ENCODE results near the gene HMCN2.
A peak's percentile ranks its signal among the peaks of the same experiment; 100 is the strongest.

The HMCN2 gene

DNA sequence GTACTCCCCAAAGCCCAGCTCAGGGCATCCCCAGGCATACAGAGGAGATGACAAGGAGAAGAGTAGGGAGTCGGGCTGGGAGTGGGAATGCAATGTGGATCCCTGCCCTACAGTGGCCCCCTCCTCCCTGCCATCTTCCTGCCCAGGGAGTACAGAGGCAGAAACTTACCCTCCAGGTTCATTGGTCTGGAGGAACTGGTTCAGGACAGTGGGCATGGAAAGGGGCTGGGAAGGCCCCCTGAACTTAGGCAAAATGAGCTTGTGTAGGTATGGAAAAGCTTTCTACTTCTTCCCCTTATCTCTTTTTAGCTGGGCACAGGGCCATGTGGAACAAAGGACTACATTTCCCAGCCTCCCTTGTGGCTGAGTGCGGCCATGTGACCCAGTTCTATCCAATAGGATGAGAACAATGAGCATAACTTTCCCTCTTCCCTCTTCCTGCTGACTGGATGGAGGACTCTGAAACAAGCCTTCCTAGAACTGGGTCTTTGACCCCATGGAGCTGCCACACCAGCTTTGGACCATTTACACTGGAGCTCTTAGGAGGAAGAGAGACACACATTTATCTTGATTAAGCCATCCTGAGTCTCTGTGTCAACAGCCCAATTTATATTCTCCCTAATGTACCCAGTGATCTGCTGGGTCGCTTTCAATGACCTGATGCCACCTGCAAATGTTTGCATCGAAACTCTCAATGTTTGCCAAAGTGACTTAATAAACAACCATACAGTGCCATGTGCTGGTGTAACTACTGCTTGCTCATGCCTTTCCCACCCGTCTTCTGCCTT lies 25.0 kb upstream of the HMCN2 start:
- TF ChIP-seq, protein P1, sequence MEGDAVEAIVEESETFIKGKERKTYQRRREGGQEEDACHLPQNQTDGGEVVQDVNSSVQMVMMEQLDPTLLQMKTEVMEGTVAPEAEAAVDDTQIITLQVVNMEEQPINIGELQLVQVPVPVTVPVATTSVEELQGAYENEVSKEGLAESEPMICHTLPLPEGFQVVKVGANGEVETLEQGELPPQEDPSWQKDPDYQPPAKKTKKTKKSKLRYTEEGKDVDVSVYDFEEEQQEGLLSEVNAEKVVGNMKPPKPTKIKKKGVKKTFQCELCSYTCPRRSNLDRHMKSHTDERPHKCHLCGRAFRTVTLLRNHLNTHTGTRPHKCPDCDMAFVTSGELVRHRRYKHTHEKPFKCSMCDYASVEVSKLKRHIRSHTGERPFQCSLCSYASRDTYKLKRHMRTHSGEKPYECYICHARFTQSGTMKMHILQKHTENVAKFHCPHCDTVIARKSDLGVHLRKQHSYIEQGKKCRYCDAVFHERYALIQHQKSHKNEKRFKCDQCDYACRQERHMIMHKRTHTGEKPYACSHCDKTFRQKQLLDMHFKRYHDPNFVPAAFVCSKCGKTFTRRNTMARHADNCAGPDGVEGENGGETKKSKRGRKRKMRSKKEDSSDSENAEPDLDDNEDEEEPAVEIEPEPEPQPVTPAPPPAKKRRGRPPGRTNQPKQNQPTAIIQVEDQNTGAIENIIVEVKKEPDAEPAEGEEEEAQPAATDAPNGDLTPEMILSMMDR (conservative IDR thresholded peaks at IDR 0.05) = no peak
- TF ChIP-seq ZFX (IDR thresholded peaks at IDR 0.05) = no peak
- no peak overlapping the region for H3K27ac ChIP-seq

DNA sequence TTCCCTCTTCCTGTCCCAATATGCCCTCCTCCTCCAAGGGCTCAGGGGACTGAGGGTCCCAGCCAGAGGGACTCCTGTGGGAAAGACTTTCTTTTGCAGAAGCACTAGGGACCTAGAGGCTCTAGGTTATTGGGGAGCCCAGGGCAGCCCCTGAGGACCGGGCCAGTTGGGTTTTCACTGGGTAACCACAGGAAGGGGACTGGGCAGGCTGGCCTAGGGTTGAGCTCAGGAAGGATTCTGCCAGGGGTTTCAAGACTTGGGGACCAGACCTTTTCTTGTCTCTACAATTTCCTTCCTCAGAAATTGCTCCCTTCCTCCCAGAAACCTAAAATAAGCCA lies 24.4 kb upstream of the HMCN2 start:
- TF ChIP-seq, protein P1 (conservative IDR thresholded peaks at IDR 0.05) = no peak
- no peak for TF ChIP-seq ZFX (IDR thresholded peaks at IDR 0.05)
- H3K27ac ChIP-seq = no peak overlapping the region

DNA sequence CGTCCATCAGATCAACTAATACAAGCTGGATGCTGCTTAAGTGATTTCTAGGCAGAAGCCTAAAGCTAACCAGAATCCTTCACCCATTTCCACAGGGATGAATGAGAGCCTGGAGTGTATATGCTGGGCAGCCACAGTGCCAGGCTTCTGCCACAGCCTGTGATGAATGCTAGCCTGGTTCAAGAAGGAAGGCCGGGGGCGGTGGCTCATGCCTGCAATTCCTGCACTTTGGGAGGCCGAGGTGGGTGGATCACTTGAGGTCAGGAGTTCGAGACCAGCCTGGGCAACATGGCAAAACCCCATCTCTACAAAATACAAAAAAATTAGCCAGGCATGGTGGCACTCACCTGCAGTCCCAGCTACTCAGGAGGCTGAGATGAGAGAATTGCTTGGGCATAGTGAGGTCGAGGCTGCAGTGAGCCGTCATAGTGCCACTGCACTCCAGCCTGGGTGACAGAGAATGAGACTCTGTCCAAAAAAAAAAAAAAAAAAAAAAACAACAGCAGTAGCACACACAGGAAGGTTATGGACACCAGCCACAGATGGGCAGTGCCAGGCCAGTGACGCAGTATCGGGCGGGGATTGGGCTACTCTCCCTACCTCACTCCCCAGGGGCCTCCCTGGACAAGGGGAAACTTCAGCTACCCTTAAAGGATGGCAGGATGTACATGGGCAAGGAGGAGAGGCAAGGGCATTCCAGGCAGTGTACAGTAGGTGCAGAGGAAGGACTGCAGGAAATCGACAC lies 23.1 kb upstream of the HMCN2 start:
- no peak for TF ChIP-seq ZFX (IDR thresholded peaks at IDR 0.05)
- TF ChIP-seq, protein P1 (conservative IDR thresholded peaks at IDR 0.05) = no peak

DNA sequence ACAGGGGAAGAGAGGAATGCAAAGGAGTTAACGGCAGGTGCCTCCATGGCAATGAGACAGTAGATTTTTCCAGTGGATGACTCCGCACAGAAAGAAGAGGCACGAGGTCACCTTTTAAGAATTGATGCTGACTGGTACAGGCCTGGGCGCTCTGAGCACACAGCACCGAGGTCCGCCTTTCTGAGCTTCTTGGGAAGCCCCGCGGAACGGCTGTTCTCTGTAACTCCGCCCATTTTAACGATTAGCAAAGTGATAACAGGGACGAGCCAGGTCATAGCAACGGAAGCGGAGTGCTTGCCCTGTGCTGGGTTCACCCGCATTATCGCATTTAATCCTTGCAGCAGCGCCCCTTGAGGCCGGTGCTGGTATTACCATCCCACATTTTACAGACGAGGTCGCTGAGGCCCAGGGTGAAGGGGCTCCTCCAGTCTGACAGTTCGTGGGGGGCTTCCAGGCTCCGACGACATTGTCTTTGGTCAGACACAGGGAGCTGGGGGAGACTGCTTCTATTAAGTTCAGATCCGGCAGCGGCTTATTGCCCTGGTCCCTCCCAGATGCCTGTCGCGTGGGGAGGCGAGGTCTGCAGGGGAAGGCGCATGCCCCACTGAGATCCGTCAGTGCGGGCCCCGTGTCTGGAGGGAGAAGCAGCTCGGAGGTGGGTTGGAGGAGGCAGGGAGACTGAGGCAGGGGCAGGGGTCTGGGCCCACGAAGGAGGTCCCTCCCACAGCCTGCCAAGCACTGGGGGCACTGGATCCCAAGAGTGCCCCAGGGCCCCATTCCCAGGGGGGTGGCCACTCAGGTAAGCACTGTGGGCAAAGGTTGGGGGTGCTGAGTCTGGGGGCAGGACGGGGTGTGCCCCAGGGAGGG lies 22.3 kb upstream of the HMCN2 start:
- H3K27ac ChIP-seq = peak overlapping the region; percentile 23
- TF ChIP-seq ZFX (IDR thresholded peaks at IDR 0.05) = no peak
- TF ChIP-seq, protein P1 (conservative IDR thresholded peaks at IDR 0.05) = peak; percentile 96

More for the DNA sequence above, 23.1 kb upstream of the HMCN2 start:
- peak overlapping the region; percentile 23 for H3K27ac ChIP-seq

DNA sequence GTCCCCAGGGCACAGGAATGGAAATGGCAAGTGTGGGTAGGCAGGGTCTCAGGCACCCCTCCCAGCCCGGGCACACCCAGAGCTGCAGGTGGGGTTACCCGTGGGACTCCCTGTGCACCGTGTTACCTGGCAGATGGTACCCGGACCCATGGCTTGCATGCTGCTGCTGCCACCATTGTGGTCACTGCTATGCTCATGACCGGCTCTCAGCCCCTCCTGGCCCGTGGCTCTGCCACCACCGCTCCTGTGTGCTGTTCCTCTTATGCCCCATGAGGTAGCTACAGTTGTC lies 21.7 kb upstream of the HMCN2 start:
- no peak overlapping the region for H3K27ac ChIP-seq
- TF ChIP-seq ZFX (IDR thresholded peaks at IDR 0.05) = no peak
- TF ChIP-seq, protein P1 (conservative IDR thresholded peaks at IDR 0.05) = no peak

DNA sequence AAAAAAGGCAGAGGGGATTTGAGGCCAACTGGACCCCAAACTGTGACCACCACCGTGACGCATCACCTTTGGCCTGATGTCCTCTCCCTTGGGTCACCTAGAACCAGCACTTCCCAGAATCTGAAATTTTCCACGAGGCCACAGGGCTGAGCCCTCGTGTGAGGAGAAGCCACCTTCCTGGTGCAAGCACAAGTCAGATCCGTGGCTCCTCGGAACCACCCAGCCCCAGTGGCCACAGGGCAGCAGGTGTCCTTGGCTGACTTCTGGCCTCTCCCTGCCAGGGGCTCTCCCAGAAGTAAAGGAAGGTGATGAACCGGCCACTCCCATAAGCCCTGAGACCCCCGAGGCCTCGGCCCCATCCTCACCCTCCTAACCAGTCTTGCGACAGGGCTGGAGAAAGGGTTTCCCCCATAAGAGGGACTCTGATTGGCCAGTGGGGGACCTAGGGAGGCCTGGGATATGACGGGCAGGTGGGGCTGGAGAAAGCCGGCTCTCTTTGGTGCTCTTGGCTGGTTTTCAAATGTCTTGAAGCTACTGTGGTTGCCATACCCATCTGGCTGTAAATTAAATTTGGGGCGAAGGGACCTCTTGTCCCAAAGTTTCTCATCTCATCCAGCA lies 20.9 kb upstream of the HMCN2 start:
- TF ChIP-seq, protein P1 (conservative IDR thresholded peaks at IDR 0.05) = no peak
- TF ChIP-seq ZFX (IDR thresholded peaks at IDR 0.05) = no peak
- H3K27ac ChIP-seq = no peak overlapping the region
